GM19328 (cell line): Measurements from ENCODE around the gene TSPEAR.
"Not testable (repeated sequence)": the region's sequence is repeated elsewhere in the genome, so short reads cannot be mapped to it uniquely, and the experiment has no call there.

Experiments
- ATAC-seq: cut with Tn5 transposase; IDR thresholded peaks from one replicate; pipeline ENCODE4 v1.9.1; 2021; ENCODE audit warnings: mild to moderate bottlenecking, moderate library complexity; ENCODE audit not compliant: unreplicated experiment

TSPEAR gene

DNA sequence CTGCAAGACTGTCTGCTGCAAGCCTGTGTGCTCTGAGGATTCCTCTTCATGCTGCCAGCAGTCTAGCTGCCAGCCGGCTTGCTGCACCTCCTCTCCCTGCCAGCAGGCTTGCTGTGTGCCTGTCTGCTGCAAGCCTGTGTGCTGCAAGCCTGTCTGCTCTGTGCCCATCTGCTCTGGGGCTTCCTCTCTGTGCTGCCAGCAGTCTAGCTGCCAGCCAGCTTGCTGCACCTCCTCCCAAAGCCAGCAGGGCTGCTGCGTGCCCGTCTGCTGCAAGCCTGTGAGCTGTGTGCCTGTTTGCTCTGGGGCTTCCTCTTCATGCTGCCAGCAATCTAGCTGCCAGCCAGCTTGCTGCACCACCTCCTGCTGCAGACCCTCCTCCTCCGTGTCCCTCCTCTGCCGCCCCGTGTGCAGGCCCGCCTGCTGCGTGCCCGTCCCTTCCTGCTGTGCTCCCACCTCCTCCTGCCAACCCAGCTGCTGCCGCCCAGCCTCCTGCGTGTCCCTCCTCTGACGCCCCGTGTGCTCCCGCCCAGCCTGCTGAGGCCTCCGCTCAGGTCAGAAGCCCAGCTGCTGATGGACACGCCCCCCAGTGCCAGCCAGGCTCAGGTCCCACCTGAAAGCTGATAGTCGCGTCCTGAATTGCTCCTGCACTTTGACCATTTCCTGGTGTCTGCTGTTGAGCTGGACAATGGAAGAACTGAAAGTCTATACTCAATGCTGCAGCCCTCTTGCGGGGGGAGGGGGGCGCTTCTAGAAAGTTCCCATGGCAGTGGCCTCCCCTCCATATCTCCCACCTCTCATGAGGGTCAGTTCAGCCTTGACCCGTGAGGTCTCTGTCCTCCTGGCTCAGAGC lies 136.7 kb downstream of the TSPEAR start:
- no peak for ATAC-seq

DNA sequence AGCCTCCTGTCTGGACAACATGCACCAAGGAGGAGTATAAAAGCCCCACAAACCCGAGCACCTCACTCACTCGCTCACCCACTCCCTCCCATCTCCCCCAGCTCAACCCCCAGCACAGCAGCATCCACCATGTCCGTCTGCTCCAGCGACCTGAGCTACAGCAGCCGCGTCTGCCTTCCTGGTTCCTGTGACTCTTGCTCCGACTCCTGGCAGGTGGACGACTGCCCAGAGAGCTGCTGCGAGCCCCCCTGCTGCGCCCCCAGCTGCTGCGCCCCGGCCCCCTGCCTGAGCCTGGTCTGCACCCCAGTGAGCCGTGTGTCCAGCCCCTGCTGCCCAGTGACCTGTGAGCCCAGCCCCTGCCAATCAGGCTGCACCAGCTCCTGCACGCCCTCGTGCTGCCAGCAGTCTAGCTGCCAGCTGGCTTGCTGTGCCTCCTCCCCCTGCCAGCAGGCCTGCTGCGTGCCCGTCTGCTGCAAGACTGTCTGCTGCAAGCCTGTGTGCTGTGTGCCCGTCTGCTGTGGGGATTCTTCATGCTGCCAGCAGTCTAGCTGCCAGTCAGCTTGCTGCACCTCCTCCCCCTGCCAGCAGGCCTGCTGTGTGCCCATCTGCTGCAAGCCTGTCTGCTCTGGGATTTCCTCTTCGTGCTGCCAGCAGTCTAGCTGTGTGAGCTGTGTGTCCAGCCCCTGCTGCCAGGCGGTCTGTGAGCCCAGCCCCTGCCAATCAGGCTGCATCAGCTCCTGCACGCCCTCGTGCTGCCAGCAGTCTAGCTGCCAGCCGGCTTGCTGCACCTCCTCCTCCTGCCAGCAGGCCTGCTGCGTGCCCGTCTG lies 137.5 kb downstream of the TSPEAR start, which contains the start of gene KRTAP10-4:
Gene KRTAP10-4, plus strand, starts transcription at position 100 of the 827 bp plus-strand sequence. Its CDS starts 30 bp downstream, at position 130.
- ATAC-seq = not testable (repeated sequence)

DNA sequence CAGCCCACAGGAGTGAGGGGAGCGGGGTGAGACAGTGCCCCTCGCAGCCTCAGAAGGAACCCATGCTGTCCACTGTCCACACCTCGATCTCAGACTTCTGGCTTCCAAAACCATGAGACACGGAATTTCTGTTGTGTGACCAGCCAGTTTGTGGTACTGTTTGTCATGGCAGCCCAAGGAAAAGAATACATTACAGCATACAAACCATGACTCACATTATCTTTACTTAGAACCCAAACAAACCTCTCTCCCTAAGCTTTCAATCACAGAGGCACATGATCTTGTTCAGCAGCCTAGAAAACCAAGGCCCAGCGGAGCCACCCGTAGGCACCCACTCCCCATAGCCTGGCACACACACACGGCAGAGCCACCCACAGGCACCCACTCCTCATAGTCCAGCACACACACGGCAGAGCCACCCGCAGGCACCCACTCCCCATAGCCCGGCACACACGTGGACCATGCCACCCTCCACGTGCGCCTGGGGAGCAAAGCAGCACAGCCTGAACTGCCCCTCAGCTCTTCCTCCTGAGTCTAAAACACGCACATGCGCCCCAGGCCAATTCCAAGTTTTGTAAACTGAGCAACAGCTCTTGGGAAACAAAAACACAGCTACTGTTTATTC lies 138.3 kb downstream of the TSPEAR start:
- no peak for ATAC-seq

DNA sequence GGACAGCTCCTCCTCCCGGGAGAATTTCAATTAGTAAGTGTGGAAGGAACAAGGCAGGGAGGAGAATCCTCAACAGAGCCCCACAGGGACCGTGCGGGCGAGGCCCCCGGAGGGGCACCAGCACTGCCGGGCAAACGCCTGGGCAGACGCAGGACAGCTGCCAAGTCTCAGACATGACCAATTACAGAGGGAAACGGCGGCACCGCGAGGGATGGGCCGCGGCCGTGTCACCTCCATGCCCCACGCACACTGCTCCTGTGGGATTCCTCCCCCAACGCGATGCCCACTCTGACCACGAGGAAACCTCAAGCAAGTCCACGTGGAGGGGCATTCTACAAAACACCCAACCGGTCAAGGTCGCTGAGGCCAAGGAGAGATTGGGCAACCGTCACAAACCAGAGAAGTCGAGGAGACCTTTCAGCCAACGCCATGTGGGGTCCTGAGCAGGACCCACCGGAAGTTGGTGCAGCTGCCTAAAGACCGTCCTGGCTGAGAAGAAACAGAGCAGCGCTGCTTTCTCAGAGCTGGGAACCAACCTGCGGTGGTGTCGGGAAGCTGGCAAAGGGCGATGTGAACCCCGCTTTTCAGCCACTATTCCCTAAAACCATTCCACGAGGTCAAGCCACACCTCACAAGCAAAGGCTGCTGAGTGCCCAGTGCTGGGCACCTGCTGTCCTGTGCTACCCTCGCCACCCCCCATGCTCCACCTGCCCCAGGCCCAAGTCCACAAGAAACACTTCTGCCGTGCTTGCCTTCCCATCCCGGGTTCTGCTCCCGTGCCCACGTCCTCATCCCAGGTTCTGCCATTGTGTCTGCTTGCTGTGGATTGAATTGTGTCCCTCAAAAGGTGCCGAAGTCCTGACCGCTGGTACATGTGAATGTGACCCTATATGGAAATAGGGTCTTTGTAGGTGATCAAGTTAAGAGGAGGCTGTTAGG lies 139.3 kb downstream of the TSPEAR start:
- no peak for ATAC-seq

DNA sequence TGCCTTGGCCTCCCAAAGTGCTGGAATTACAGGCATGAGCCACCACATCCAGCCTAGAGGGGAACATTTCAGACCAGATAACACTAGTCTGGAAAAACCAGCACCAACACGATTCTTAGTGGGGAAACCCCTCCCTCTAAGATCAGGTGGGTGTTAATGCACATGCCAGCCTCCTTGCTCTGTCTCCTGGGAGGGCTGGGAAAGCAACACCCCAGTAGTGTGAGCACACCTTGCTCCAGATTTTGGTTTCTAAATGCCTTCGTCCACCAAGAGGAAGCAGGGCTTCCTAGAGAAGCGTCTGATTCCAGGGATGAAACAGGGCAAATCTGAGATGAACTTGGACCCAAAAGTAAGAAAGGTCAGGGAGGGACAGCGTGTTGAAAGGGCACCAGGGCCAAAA lies 140.1 kb downstream of the TSPEAR start:
- no peak for ATAC-seq

DNA sequence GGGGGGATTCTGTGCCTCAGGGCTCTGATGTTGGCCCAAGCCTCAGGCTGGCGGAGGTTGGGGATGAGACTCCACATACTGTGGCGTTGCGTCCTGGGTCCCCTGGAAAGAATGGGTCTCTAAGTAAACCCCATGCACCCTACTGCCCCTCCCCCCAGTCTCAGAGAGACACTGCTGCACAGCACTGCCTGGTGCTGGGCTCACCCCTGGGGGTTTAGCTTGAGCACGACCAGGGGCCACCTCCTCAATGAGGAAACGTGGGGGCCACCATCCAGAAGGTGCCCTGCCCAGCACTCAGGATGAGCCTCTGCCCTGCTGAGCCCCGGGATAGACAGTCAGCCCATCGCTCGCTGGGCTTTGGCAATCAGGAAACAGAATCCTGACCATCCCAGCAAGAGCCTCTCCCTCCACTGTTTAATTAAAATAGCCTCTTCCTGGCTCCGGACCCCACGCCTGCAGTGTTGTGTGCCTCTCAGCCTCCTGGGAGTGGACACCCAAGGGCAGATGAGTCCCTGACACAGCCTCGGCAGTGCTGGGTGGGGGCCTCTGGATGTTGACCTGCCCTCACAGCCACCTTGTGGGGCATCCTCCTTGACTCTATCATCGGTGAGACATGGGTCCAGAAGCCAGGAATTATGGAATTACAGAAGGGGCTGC lies 141.4 kb downstream of the TSPEAR start:
- ATAC-seq = no peak

DNA sequence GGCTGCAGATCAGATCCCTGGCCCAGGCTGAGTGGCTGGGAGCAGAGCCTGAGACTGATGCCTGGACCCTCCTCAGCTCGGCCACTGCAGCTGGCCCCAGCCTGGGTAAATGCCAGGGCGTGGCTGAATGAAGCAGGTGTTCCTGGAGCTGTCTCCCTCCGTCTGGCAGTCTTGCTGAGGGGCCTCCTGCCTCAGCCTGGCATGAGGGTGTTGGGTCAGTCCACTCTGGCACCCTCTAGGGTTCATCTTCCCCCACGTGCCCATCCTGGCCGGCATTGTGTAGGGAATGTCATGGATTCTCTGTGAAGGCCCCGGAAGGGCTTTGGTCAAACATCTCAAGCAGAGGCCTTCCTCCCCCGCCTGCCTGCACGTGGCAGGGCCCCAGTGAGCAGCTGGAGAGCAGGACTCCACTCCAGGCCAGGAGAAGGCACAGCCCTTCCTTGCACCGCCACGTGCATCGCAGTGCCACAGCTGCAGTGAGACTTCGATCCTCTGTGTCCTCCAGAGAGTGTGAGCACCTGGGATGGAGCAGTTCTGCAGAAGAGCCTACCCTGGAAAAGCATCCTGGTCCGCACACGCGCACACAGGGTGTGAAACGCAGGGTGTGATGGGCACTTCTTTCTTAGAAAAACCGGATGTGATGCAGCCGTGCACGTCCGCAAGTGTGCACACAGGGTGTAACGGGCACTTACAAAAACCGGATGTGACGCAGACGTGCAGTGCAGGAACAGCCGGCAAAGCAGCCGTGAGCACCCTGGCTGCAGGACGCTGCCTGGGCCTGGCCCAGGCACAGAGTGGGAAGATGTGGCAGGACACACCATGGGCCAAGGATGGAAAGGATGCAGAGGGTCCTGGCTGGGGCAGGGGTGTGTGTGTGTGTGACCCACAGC lies 142.5 kb downstream of the TSPEAR start:
- no peak for ATAC-seq

DNA sequence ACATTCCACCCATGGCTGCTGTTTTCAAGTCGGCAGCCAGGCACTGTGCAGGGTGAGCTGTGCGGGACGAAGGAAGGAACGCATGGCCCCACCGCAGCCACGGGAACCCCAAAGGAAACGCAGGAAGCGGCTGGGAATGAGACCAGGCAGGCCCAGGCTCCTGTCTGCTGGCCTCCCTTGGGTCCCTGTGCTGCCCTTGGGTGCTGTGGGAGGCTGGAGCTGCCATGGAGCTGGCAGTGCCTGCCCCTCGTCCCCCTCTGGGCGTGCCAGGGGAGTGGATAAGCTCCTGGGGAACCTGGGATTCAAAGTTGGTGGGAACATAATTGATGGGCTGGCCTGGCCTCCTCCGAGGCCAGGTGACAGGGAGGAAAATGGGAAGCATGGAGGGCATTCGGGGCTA lies 143.1 kb downstream of the TSPEAR start:
- no peak for ATAC-seq

DNA sequence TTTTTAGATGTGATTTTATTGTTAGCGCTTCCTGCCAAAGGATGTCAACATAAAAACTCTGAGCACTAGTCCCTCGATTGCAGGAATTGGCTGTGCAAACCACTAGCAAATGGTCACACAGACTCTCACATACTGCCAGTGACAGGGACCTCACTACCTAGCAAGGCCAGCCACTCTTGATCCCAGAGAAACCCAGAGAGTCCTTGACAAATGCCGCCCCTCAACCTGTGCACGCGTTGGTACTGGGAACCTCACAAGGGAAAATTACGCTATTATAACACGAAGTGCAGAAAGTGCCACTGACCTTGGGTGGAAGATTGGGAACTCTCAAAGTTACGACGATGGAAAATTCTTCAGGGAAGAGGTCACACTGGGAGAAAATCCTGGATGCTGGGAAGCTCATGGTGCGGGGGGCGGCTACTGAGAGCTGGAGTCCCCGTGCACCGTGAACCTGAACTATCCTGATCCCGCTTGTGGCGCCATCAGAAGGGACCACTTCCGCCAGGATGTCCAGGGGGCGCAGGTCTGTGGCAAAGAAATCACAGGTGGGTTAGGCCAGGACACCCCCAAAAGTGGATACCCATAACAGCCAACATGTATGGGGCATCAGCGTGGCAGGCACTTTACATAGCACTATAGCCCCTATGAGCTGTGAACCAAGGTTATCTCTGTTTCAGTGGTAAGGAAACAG lies 143.7 kb downstream of the TSPEAR start:
- no peak for ATAC-seq

DNA sequence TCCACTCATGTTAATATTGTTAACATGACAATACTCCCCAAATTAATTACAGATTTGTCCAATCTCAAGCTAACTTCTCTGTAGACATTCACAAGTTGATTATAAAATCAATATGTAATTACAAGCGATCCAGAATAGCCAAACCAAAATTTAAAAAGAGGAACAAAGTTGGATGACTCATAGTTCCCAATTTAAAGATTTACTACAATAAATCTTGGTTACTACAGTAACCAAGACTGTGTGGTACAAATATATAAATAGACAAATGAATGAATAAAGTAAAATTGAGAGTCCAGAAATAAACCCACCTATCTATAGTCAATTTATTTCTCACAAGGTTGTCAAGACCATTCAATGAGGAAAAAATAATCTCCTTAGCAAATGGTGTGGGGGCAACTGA lies 145.0 kb downstream of the TSPEAR start:
- ATAC-seq = no peak

DNA sequence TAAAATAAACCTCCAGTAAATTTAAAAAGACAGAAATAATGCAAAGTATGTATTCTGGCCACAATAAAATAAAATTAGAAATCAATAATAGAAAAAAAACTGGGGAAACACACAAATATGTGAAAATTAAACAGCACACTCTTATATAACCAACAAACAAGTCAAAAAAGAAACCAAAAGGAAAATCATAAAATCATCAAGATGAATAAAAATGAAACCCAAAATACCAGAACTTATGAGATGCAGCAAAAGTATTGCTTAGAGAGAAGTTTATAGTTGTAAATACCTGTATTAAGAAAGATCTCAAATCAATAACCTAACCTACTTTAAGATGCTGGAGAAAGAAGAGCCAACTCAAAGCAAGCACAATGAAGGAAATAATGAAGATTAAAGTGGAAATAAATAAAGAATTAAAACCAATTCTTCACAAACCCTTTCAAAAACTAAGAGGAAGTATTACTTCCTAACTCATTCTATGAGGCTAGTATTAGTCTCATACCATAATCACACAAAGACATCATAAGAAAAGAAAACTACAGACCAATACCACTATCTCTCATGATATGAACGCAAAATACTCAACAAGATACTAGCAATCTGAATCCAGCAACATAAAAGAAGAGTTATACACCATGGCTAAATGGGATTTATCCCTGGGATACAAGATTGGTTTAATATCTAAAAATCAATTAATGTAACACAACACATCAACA lies 146.3 kb downstream of the TSPEAR start:
- no peak for ATAC-seq

DNA sequence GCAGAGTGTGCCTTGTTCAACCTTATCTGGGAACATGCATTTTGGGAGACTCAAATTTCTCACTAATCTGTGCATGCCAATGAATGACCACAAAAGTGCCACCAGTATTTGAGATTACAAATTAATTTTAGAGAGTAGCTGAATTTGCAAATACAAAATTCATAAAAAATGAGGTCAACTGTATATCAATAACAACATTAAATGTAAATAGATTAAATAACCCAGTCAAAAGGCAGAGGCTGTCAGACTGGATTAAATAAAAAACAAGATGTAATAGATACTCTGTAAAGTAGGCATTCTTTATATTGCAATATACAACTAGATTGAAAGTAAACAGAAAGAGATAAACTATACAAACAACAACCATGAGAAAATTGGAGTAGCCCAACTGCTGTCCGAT lies 147.3 kb downstream of the TSPEAR start:
- ATAC-seq = no peak

DNA sequence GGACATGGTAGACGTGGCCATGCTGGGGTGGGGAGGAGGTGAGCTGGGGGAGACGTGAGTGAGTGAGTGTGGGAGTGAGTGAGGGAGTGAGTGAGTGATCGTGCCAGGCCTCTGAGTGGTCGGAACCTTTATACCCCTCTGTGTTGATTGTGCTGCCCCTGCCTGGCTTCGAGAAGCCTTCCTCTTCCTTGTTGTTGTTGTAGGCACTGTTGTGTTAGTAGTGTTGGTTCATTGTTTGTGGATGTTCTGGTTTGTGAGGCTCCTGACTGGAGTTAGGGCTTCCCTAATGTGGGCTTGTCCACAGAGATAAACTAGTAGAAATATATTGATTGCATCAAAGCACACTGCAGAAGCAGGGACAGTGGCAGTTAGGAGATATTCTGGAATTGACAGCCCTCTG lies 152.7 kb downstream of the TSPEAR start, which contains the start of gene KRTAP10-3:
Gene KRTAP10-3, minus strand, starts transcription at position 101 of the 400 bp plus-strand sequence. Its CDS starts 80 bp downstream, at position 21.
- ATAC-seq = no peak

DNA sequence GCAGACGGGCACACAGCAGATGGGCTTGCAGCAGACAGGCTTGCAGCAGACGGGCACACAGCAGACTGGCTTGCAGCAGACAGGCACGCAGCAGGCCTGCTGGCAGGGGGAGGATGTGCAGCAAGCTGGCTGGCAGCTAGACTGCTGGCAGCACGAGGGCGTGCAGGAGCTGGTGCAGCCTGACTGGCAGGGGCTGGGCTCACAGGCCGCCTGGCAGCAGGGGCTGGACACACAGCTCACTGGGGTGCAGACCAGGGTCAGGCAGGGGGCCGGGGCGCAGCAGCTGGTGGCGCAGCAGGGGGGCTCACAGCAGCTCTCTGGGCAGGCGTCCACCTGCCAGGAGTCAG lies 153.1 kb downstream of the TSPEAR start:
- ATAC-seq = not testable (repeated sequence)

DNA sequence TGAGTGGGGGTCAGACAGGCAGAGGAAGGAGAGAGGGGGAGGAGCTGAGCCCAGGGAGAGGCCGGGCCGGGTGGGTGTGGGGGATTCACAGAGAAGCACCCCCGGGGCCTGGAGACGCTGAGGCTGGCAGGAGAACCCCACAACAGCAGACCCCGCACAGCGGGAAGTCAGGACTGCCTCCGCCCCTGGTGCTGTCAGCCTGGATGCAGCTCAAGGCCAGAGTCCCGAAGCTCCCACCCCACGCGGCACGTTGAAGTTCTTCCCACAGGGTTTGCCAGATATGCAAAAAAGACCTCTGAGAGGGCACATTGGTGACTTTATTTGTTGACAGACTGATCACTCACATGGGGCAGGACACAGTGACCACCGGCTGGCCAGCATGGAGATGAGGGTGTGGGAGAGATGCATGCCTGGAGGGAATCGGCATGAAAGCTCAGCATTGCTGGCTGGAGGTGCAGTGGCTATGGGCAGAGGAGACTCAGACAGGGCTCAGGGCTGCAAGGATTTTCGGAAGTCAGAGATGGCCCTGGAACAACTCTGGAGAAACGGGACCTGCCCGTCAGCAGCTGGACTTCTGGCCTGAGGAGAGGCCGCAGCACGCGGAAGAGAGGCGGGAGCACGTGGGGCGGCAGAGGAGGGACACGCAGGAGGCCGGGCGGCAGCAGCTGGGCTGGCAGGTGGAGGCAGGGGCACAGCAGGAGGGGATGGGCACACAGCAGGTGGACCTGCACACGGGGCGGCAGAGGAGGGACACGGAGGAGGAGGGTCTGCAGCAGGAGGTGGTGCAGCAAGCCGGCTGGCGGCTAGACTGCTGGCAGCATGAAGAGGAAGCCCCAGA lies 153.7 kb downstream of the TSPEAR start:
- no peak for ATAC-seq

DNA sequence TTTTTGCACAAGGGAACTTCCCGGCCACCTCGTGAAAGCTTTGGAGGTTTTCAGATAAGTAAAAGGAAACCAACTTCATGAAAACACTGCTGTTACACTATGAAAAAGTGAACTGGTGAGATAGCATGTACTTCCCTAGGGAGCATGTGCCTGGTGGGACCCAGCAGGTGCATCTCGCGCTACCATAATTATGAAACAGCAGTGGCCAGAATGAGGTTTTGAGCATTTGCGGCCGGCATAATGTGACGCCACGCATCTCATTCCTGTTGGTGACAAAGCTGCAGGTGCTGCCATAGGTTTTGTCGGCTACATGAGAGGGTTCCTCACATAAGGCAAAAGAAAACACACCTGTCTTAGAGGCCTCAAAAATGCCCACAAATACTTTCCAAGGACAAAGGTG lies 154.5 kb downstream of the TSPEAR start:
- no peak for ATAC-seq
